HG03108 (cell line): Measurements from ENCODE around the gene BMP8A.
"Not testable (repeated sequence)": the region's sequence is repeated elsewhere in the genome, so short reads cannot be mapped to it uniquely, and the experiment has no call there.

ENCODE experiments used
- ATAC-seq: cut with Tn5 transposase; IDR thresholded peaks from one replicate; pipeline ENCODE4 v1.9.1; 2021; ENCODE audit warnings: moderate library complexity; ENCODE audit not compliant: unreplicated experiment

Gene BMP8A

GRCh38 chr1:39504436-39504835, 13.0 kb downstream of the BMP8A start:
- ATAC-seq, result not testable (repeated sequence)

GRCh38 chr1:39505289-39505688, 13.9 kb downstream of the BMP8A start:
- no peak for ATAC-seq

GRCh38 chr1:39507230-39507928, 15.9 kb downstream of the BMP8A start:
- no peak for ATAC-seq

GRCh38 chr1:39508266-39508665, 16.8 kb downstream of the BMP8A start:
- ATAC-seq, result no peak

- ATAC-seq, result peak; percentile 16
Measured at GRCh38 chr1:39508857-39509305, 17.4 kb downstream of the BMP8A start.

- ATAC-seq, result peak; percentile 55
Measured at GRCh38 chr1:39509360-39510009, 18.0 kb downstream of the BMP8A start.

GRCh38 chr1:39510570-39511186, 19.2 kb downstream of the BMP8A start:
- ATAC-seq, result not testable (repeated sequence)

GRCh38 chr1:39511477-39511876, 20.0 kb downstream of the BMP8A start:
- not testable (repeated sequence) for ATAC-seq

- ATAC-seq, result not testable (repeated sequence)
Measured at GRCh38 chr1:39512234-39512847, 20.9 kb downstream of the BMP8A start.

GRCh38 chr1:39514710-39515124, 23.3 kb downstream of the BMP8A start:
- peak; percentile 17 for ATAC-seq

- ATAC-seq, result peak; percentile 49
Measured at GRCh38 chr1:39515131-39516086, 24.0 kb downstream of the BMP8A start.

GRCh38 chr1:39516841-39517240, 25.4 kb downstream of the BMP8A start:
- ATAC-seq, result not testable (repeated sequence)

GRCh38 chr1:39517936-39518335, 26.5 kb downstream of the BMP8A start:
- ATAC-seq, result not testable (repeated sequence)

- not testable (repeated sequence) for ATAC-seq
Measured at GRCh38 chr1:39519376-39519775, 27.9 kb downstream of the BMP8A start.

- ATAC-seq, result not testable (repeated sequence)
Measured at GRCh38 chr1:39522221-39522620, 30.8 kb downstream of the BMP8A start.

- ATAC-seq, result no peak
Measured at GRCh38 chr1:39522661-39523567, 31.5 kb downstream of the BMP8A start.

- no peak for ATAC-seq
Measured at GRCh38 chr1:39524171-39524570, 32.7 kb downstream of the BMP8A start.

- no peak for ATAC-seq
Measured at GRCh38 chr1:39524591-39525365, 33.3 kb downstream of the BMP8A start.
